Occipital lobe (tissue), 2 donors: Measurements from ENCODE around the gene PLA2G12B. TPM values are rescaled to one million over a fixed set of nuclear protein-coding genes. Genes with fewer than 3 reads are reported as not detected.

Source experiments
- DNase-seq: peaks from one replicate; lab custom pipeline; 2025; lab: John Stamatoyannopoulos, UW
- total RNA-seq: library from RNA; depleted of rRNA; stranded (reverse); fragments of >200 nt; gene quantifications from one replicate; pipeline ENCODE4 v1.2.3, GENCODE V29; 2014

The PLA2G12B gene
- total RNA-seq, 1 donor from 2014 or later, result not detected

GRCh38 chr10:72895236-72895850 is 59.3 kb downstream of the PLA2G12B start:
- DNase-seq, result no peak

GRCh38 chr10:72893136-72893798 is 61.3 kb downstream of the PLA2G12B start, which contains the start of gene OIT3:
Gene OIT3, plus strand, starts transcription at chr10:72893739. Its CDS starts 60 bp downstream, at chr10:72893799.
- no peak for DNase-seq

GRCh38 chr10:72890086-72890485 is 64.5 kb downstream of the PLA2G12B start:
- DNase-seq, result no peak

- no peak for DNase-seq
Measured at GRCh38 chr10:72889391-72889831, 65.2 kb downstream of the PLA2G12B start.

GRCh38 chr10:72888151-72888638 is 66.4 kb downstream of the PLA2G12B start:
- DNase-seq, result no peak

- DNase-seq, result no peak
Measured at GRCh38 chr10:72887043-72887442, 67.6 kb downstream of the PLA2G12B start.

- no peak for DNase-seq
Measured at GRCh38 chr10:72886621-72887020, 68.0 kb downstream of the PLA2G12B start.

GRCh38 chr10:72885953-72886352 is 68.7 kb downstream of the PLA2G12B start:
- DNase-seq, result no peak

Other genes with a start within 250 kb of the PLA2G12B start
- 0.47 TPM for gene OIT3, start 61.1 kb downstream of the PLA2G12B start, total RNA-seq
- gene P4HA1, start 142.1 kb upstream of the PLA2G12B start, total RNA-seq, result 41.3 TPM
- gene NUDT13, start 155.6 kb upstream of the PLA2G12B start, total RNA-seq, result 0.31 TPM
- gene ECD, start 213.2 kb upstream of the PLA2G12B start, total RNA-seq, result 28.7 TPM
- 30.1 TPM for gene FAM149B1, start 213.3 kb upstream of the PLA2G12B start, total RNA-seq